Heart left ventricle (tissue), 16 donors: Measurements from ENCODE around the gene UVRAG. TPM values are rescaled to one million over a fixed set of nuclear protein-coding genes. Genes with fewer than 3 reads are reported as not detected.
A peak's percentile ranks its signal among the peaks of the same experiment; 100 is the strongest.

Experiments
- ATAC-seq, 4 donors: fragments of 200-7000 bp; cut with Tn5 transposase; one replicate each; pipeline ENCODE4 v1.9.1; 2020 to 2022; ENCODE audit warnings: moderate library complexity in 4 of 4, mild to moderate bottlenecking in 3 of 4, moderate number of reproducible peaks in 1 of 4
- DNase-seq, 5 donors: peaks; one replicate each; pipeline ENCODE4 v3.0.0-alpha.2; 2020
- H3K27ac ChIP-seq, 12 donors: fragments of 200-600 bp; sonication (generic) in 4 of 12; one replicate each; pipeline versions ENCODE4 v1.5.0 to v1.8.0; 2016 to 2022; ENCODE audit warnings: mild to moderate bottlenecking in 2 of 12
- H3K27me3 ChIP-seq, 9 donors: fragments of 200-600 bp; sonication (generic) in 2 of 9; one replicate each; pipeline versions ENCODE4 v1.5.1 to v1.8.0; 2016 to 2022; ENCODE audit warnings: mild to moderate bottlenecking in 3 of 9
- H3K36me3 ChIP-seq, 9 donors: fragments of 200-600 bp; sonication (generic) in 2 of 9; one replicate each; pipeline versions ENCODE4 v1.5.0 to v1.8.0; 2018 to 2022; ENCODE audit warnings: mild to moderate bottlenecking in 2 of 9
- H3K4me1 ChIP-seq, 12 donors: fragments of 200-600 bp; sonication (generic) in 4 of 12; one replicate each; pipeline versions ENCODE4 v1.5.0 to v1.8.0; 2016 to 2022; ENCODE audit warnings: mild to moderate bottlenecking in 3 of 12
- H3K4me3 ChIP-seq, 12 donors: fragments of 200-600 bp; sonication (generic) in 4 of 12; one replicate each; pipeline versions ENCODE4 v1.5.0 to v1.8.0; 2017 to 2022; ENCODE audit warnings: mild to moderate bottlenecking in 9 of 12, moderate library complexity in 4 of 12
- H3K9me3 ChIP-seq, 12 donors: fragments of 200-600 bp; sonication (generic) in 4 of 12; one replicate each; pipeline versions ENCODE4 v1.5.0 to v1.8.0; 2016 to 2022; ENCODE audit warnings: mild to moderate bottlenecking in 1 of 12
- POLR2A ChIP-seq, 2 donors: fragments of 450-650 bp; IDR thresholded peaks; one replicate each; pipeline ENCODE4 v1.6.1; 2017; ENCODE audit warnings: antibody characterized with exemption in 2 of 2, mild to moderate bottlenecking in 2 of 2, moderate library complexity in 2 of 2
- WGBS, 4 donors: extraction: QIAGEN DNeasy Blood & Tissue Kit in 2 of 4; methylation state at CpG; one replicate each; pipeline versions ENCODE4 v1.1.5 to v1.1.7; 2013 to 2018; 5-methylcytosine and 5-hydroxymethylcytosine counted together
- intact Hi-C, 10 donors: fragments of 100-400 bp; cut with DNase I; formaldehyde crosslinking; loops; one replicate each; pipeline versions ENCODE4 v1.11.1 to v1.14.2; 2022
- polyA plus RNA-seq, 2 donors: library from polyadenylated mRNA; stranded (reverse); fragments of 200-250 nt; gene quantifications; one replicate each; pipeline ENCODE4 v1.2.3, GENCODE V29; 2013
- total RNA-seq, 9 donors: library from RNA; depleted of rRNA in 2 of 9; stranded (reverse); fragments of >200 nt in 2 of 9; fragmentation: NEBNext Ultra II Directional in 3 of 9; extraction: Animal tissue kit (Norgen Biotek cat#: 25700) in 3 of 9; gene quantifications; one replicate each; pipeline versions ENCODE4 v1.1.0 to v1.2.4, GENCODE V29; 2016 to 2023
- TF ChIP-seq, protein P1 (sequence below), 12 donors: fragments of 200-600 bp; sonication (generic) in 4 of 12; IDR thresholded peaks; one replicate each; pipeline versions ENCODE4 v1.5.0 to v1.8.0; 2018 to 2022; ENCODE audit warnings: antibody characterized with exemption in 12 of 12, mild to moderate bottlenecking in 5 of 12
- donor health status: ischemic (EF 13 %, LVEDD 7.1; RV severe dilation, severe dysfunction).
- donor health status: healthy with polysubstance abuse.
- donor health status: DM: no; HTN: yes; CAD: no.
- donor health status: DM: no; HTN: no; CAD: no.
- donor health status: ischemic (EF 25% LVEDD 6.9; RV normal size, moderate dysfunction).
- donor health status: ischemic (EF 25% LVEDD 5.7; RV mildly dilated, moderate dysfunction).
- donor health status: healthy.
- donor health status: DM: yes; HTN: yes; CAD: no.
- donor health status: ischemic (EF 35%, LVEDD 5.7; RV mildly dilated, moderate dysfunction).
- donor health status: nonischemic (EF 11% LVEDD 7.7; RV severe dilation, severe dysfunction).
- donor health status: DM: yes; HTN: yes; CAD: no.
- donor health status: PGD.
- donor health status: ischemic (EF 29% LVEDD 5.4; RV normal size, mild dysfunction).
- donor health status: nonischemic (EF 23%, LVEDD 6.1; RV moderate dilation, normal function).

The UVRAG gene
- total and polyA plus RNA-seq, 11 donors: 4.5 to 22.6 (median 15.0) TPM

DNA sequence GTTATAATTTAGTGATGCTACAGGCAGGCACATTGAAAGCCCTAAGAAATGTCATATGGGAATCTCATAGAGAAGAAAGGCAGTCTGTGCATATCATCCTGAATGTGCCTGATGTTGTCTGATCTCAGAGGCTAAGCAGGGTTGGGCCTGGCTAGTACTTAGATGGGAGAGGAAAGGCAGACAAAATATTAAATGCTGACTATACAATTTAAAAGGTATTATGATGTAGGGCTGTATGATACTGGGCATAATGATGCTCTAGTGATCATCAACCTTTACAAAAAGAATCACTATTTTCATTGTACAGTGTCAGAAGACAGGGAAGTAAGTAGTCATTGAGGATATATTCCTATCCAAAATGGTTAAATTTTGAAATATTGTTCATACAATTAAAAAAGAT is 119.8 kb downstream of the UVRAG start:
- Histone ChIP-seq H3K4me1 (peaks cover 0 to 26% (median 9%) of the 10 kb centered on the region in 12 donors), H3K27me3 (no peaks in the 10 kb centered on the region), H3K27ac (no peak overlapping the region), H3K9me3 (no peaks in the 10 kb centered on the region), H3K36me3 (no peaks in the 10 kb centered on the region), H3K4me3 (no peak overlapping the region)
- intact Hi-C loops: no loop called here
- DNase-seq (no peak), ATAC-seq (no peak)
- no peak for TF ChIP-seq POLR2A (IDR thresholded peaks at IDR 0.05)
- TF ChIP-seq, protein P1, sequence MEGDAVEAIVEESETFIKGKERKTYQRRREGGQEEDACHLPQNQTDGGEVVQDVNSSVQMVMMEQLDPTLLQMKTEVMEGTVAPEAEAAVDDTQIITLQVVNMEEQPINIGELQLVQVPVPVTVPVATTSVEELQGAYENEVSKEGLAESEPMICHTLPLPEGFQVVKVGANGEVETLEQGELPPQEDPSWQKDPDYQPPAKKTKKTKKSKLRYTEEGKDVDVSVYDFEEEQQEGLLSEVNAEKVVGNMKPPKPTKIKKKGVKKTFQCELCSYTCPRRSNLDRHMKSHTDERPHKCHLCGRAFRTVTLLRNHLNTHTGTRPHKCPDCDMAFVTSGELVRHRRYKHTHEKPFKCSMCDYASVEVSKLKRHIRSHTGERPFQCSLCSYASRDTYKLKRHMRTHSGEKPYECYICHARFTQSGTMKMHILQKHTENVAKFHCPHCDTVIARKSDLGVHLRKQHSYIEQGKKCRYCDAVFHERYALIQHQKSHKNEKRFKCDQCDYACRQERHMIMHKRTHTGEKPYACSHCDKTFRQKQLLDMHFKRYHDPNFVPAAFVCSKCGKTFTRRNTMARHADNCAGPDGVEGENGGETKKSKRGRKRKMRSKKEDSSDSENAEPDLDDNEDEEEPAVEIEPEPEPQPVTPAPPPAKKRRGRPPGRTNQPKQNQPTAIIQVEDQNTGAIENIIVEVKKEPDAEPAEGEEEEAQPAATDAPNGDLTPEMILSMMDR (IDR thresholded peaks at IDR 0.05): no peak

DNA sequence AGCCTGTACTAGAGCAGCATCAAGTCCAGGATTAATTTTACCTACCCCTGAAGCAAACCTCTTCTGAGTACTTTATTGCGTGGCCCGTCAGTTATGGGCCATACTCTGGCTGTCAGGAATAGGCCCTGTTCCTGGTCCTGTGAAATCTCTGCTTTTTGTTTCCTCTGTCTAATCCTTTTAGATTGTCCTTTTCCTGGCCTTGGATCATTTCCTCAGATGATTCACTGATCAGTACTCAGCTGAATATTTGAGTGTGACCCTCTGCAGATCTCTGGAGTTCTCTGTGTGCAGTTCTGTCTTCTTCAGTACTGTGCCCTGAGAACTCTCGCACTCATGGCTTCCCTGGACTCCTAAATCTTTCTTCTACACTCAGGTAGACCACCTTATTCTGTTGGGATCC is 123.5 kb downstream of the UVRAG start:
- Histone ChIP-seq H3K27me3 (no peaks in the 10 kb centered on the region), H3K4me3 (no peak overlapping the region), H3K36me3 (no peaks in the 10 kb centered on the region), H3K9me3 (no peaks in the 10 kb centered on the region), H3K27ac (peak overlapping the region in 1 of 12 donors; percentile 23), H3K4me1 (peaks cover 0 to 46% (median 10%) of the 10 kb centered on the region in 12 donors)
- intact Hi-C loops: no loop called here
- 76 to 84% (median 78%) methylated on average over 3 of the region's 3 CpGs for WGBS, 4 donors
- no peak for TF ChIP-seq POLR2A (IDR thresholded peaks at IDR 0.05)
- TF ChIP-seq, protein P1 (IDR thresholded peaks at IDR 0.05): no peak
- DNase-seq: no peak
- peak in 3 of 4 donors; percentile 42 to 59 (median 58) for ATAC-seq

DNA sequence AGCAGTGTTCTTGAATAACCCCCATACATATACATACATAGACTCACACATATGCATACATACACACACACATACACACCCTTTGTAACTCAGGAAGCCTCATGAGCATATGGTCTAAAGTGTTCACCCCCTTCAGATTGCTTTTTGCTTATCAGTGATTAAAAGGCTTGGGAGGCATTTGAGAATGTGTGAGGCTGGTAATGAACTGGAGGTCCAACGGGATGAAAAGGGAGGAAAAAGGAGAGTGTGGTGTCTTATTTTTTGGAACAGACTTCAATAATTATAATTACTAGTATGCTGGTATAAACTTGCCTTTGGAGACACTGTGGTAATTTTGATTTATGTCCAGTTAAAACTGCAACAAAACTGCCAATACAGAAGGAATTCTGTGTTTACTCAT is 124.5 kb downstream of the UVRAG start:
- Histone ChIP-seq H3K36me3 (no peaks in the 10 kb centered on the region), H3K4me3 (no peak overlapping the region), H3K27ac (no peak overlapping the region), H3K9me3 (no peaks in the 10 kb centered on the region), H3K27me3 (no peaks in the 10 kb centered on the region), H3K4me1 (peaks cover 0 to 50% (median 10%) of the 10 kb centered on the region in 12 donors)
- DNase-seq: no peak
- intact Hi-C loops: no loop called here
- WGBS, 4 donors: 73 to 97% (median 85%) methylated on average over 1 of the region's 1 CpG
- no peak for ATAC-seq
- TF ChIP-seq, protein P1 (IDR thresholded peaks at IDR 0.05): no peak
- TF ChIP-seq POLR2A (IDR thresholded peaks at IDR 0.05): no peak

DNA sequence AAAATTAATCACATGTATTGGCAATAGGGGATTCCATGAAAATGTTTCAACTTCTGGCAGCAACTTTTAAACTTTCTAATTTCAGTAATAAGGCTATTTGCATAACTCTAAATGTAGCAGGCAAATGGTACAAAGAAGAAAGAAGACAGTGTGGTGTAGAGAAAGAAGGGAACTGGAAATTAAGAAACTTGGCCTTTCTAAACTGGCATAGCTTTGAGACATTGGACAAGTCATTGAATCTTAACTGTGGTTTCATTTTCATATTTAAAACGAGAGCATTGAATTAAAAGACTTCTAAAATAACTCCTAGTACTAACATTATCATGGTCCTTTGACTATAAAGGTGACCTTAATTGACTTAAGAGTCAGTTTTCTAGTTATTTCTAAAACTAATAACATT is 125.0 kb downstream of the UVRAG start:
- H3K4me1 ChIP-seq: peaks cover 0 to 50% (median 10%) of the 10 kb centered on the region in 12 donors
- no peaks in the 10 kb centered on the region for H3K9me3 ChIP-seq
- H3K27me3 ChIP-seq: no peaks in the 10 kb centered on the region
- intact Hi-C loops: no loop called here
- DNase-seq: no peak
- WGBS, 4 donors: 73 to 81% (median 76%) methylated on average over 1 of the region's 1 CpG
- no peak for TF ChIP-seq POLR2A (IDR thresholded peaks at IDR 0.05)
- TF ChIP-seq, protein P1 (IDR thresholded peaks at IDR 0.05): no peak
- no peak overlapping the region for H3K4me3 ChIP-seq
- no peak overlapping the region for H3K27ac ChIP-seq
- H3K36me3 ChIP-seq: no peaks in the 10 kb centered on the region
- no peak for ATAC-seq
